ENCODE measurements around the gene OSBPL9. TPM values are rescaled to one million over a fixed set of nuclear protein-coding genes. Genes with fewer than 3 reads are reported as not detected.
A peak's percentile ranks its signal among the peaks of the same experiment; 100 is the strongest.

OSBPL9 gene
- total and polyA plus RNA-seq, 9 of the 15 experiments (the other 6 are each of a cell fraction or from before 2014, with no cell fraction given): 43.9 to 217 (median 170) TPM

DNA sequence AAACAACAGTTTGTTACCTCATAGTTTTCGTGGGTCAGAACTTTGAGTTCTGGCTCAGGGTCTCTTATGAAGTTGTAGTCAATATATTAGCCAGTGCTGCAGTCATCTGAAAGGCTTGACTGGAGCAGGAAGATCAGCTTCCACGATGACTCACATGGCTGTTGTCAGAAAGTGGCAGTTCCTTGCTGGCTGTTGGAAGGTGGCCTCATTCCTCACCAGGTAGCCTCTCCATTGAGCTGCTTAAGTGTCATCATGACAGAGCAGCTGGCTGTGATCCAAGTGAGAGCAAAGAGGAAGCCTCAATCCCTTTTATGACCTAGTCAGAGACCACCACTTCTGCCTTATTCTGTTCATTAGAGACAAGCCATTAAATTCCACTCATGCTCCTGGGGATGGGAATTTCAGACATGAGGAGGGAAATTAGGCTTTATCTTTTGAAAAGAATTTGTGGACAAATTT is 5.6 kb downstream of the OSBPL9 start (continued):
- TF ChIP-seq, protein P1, sequence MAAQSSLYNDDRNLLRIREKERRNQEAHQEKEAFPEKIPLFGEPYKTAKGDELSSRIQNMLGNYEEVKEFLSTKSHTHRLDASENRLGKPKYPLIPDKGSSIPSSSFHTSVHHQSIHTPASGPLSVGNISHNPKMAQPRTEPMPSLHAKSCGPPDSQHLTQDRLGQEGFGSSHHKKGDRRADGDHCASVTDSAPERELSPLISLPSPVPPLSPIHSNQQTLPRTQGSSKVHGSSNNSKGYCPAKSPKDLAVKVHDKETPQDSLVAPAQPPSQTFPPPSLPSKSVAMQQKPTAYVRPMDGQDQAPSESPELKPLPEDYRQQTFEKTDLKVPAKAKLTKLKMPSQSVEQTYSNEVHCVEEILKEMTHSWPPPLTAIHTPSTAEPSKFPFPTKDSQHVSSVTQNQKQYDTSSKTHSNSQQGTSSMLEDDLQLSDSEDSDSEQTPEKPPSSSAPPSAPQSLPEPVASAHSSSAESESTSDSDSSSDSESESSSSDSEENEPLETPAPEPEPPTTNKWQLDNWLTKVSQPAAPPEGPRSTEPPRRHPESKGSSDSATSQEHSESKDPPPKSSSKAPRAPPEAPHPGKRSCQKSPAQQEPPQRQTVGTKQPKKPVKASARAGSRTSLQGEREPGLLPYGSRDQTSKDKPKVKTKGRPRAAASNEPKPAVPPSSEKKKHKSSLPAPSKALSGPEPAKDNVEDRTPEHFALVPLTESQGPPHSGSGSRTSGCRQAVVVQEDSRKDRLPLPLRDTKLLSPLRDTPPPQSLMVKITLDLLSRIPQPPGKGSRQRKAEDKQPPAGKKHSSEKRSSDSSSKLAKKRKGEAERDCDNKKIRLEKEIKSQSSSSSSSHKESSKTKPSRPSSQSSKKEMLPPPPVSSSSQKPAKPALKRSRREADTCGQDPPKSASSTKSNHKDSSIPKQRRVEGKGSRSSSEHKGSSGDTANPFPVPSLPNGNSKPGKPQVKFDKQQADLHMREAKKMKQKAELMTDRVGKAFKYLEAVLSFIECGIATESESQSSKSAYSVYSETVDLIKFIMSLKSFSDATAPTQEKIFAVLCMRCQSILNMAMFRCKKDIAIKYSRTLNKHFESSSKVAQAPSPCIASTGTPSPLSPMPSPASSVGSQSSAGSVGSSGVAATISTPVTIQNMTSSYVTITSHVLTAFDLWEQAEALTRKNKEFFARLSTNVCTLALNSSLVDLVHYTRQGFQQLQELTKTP (IDR thresholded peaks at IDR 0.05; ENCODE audit: low read depth in 1 of 2, partially characterized antibody in 2 of 2): peak in 1 of 2 experiments; percentile 44
- TF ChIP-seq ZSCAN32 (CRISPR knock-in tag; IDR thresholded peaks at IDR 0.05): no peak
- TF ChIP-seq CTBP1 (IDR thresholded peaks at IDR 0.05; ENCODE audit: borderline replicate concordance): peak; percentile 96
- TF ChIP-seq RFX5 (IDR thresholded peaks at IDR 0.05; ENCODE audit: low read depth, low read length): no peak
- no peak for TF ChIP-seq ZNF12 (CRISPR knock-in tag; IDR thresholded peaks at IDR 0.05)
- peak in 1 of 2 experiments; percentile 4; a peak in 2 of 4 replicates for TF ChIP-seq KDM1A (IDR thresholded peaks at IDR 0.05)
- peak in 1 of 2 experiments; percentile 68; a peak in 1 of 4 replicates for TF ChIP-seq HDAC1 (IDR thresholded peaks at IDR 0.05)
- TF ChIP-seq, protein P2, sequence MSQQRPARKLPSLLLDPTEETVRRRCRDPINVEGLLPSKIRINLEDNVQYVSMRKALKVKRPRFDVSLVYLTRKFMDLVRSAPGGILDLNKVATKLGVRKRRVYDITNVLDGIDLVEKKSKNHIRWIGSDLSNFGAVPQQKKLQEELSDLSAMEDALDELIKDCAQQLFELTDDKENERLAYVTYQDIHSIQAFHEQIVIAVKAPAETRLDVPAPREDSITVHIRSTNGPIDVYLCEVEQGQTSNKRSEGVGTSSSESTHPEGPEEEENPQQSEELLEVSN (IDR thresholded peaks at IDR 0.05; ENCODE audit: borderline replicate concordance in 1 of 2, extremely low read depth in 1 of 2, insufficient read depth in 1 of 2, insufficient read length in 1 of 2, low read depth in 1 of 2, low read length in 1 of 2, poor library complexity in 1 of 2, severe bottlenecking in 1 of 2): peak; percentile 23 to 35
- no peak for TF ChIP-seq POLR3G (IDR thresholded peaks at IDR 0.05; ENCODE audit: extremely low read depth, insufficient read length, insufficient replicate concordance)
- TF ChIP-seq MAFG (tag; conservative IDR thresholded peaks at IDR 0.05): peak; percentile 58
- TF ChIP-seq CHD1 (IDR thresholded peaks at IDR 0.05; ENCODE audit: low read length): no peak
- TF ChIP-seq EP400 (IDR thresholded peaks at IDR 0.05): peak; percentile 62
- TF ChIP-seq, protein P3, sequence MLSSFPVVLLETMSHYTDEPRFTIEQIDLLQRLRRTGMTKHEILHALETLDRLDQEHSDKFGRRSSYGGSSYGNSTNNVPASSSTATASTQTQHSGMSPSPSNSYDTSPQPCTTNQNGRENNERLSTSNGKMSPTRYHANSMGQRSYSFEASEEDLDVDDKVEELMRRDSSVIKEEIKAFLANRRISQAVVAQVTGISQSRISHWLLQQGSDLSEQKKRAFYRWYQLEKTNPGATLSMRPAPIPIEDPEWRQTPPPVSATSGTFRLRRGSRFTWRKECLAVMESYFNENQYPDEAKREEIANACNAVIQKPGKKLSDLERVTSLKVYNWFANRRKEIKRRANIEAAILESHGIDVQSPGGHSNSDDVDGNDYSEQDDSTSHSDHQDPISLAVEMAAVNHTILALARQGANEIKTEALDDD (IDR thresholded peaks at IDR 0.05): peak; percentile 62; the same call in 1 of the 2 replicates
- no peak for TF ChIP-seq NR3C1 (CRISPR knock-in tag; IDR thresholded peaks at IDR 0.05)
- TF ChIP-seq L3MBTL2 (IDR thresholded peaks at IDR 0.05): peak; percentile 50
- 0 out of 2 replicates have a peak, but pooled peaks have one; percentile 16 for TF ChIP-seq BACH1 (tag; IDR thresholded peaks at IDR 0.05)
- TF ChIP-seq ILF3 (IDR thresholded peaks at IDR 0.05; ENCODE audit: borderline replicate concordance): no peak
- TF ChIP-seq JUND (IDR thresholded peaks at IDR 0.05; ENCODE audit: borderline replicate concordance, low read depth, low read length): peak; percentile 98
- peak; percentile 99 for TF ChIP-seq JUND (tag; IDR thresholded peaks at IDR 0.05; ENCODE audit: borderline replicate concordance, low read depth, low read length)
- TF ChIP-seq NUFIP1 (IDR thresholded peaks at IDR 0.05; ENCODE audit: partially characterized antibody): peak; percentile 15
